IPS-18a (cell line): ENCODE measurements around the gene CSMD2.

Experiments
- H3K27ac ChIP-seq: one replicate; pipeline ENCODE4 v1.5.1; 2013; ENCODE audit warnings: low read length
- H3K27me3 ChIP-seq: one replicate; pipeline ENCODE4 v1.6.1; 2013; ENCODE audit warnings: mild to moderate bottlenecking, low read length; ENCODE audit not compliant: control insufficient read depth, insufficient read depth
- H3K36me3 ChIP-seq: one replicate; pipeline ENCODE4 v1.6.1; 2013; ENCODE audit warnings: low read depth, low read length; ENCODE audit not compliant: control insufficient read depth
- H3K4me1 ChIP-seq: one replicate; pipeline ENCODE4 v1.6.1; 2013; ENCODE audit warnings: low read depth, low read length; ENCODE audit not compliant: control insufficient read depth
- H3K4me3 ChIP-seq: one replicate; pipeline ENCODE4 v1.5.1; 2013; ENCODE audit warnings: low read length
- H3K9ac ChIP-seq: one replicate; pipeline ENCODE4 v1.6.1; 2013; ENCODE audit warnings: mild to moderate bottlenecking, low read length, moderate library complexity
- H3K9me3 ChIP-seq: one replicate; pipeline ENCODE4 v1.6.1; 2013; ENCODE audit warnings: low read depth, low read length; ENCODE audit not compliant: control insufficient read depth

Gene CSMD2

GRCh38 chr1:33634806-33635205, 530.2 kb downstream of the CSMD2 start:
- Histone ChIP-seq H3K9me3 (no peaks in the 10 kb centered on the region), H3K27me3 (peaks cover 14% of the 10 kb centered on the region), H3K27ac (no peak overlapping the region), H3K9ac (no peak overlapping the region), H3K4me1 (peaks cover 15% of the 10 kb centered on the region), H3K4me3 (no peak overlapping the region), H3K36me3 (no peaks in the 10 kb centered on the region)

- H3K27ac ChIP-seq, result no peak overlapping the region
- H3K9me3 ChIP-seq, result no peaks in the 10 kb centered on the region
- H3K9ac ChIP-seq, result no peak overlapping the region
- H3K36me3 ChIP-seq, result no peaks in the 10 kb centered on the region
- H3K27me3 ChIP-seq, result peaks cover 14% of the 10 kb centered on the region
- H3K4me3 ChIP-seq, result no peak overlapping the region
- H3K4me1 ChIP-seq, result peaks cover 15% of the 10 kb centered on the region
Measured at GRCh38 chr1:33634143-33634542, 530.9 kb downstream of the CSMD2 start.

- Histone ChIP-seq H3K4me3 (no peak overlapping the region), H3K9ac (no peak overlapping the region), H3K4me1 (peaks cover 15% of the 10 kb centered on the region), H3K9me3 (no peaks in the 10 kb centered on the region), H3K27ac (no peak overlapping the region), H3K27me3 (peaks cover 14% of the 10 kb centered on the region), H3K36me3 (no peaks in the 10 kb centered on the region)
Measured at GRCh38 chr1:33633019-33633801, 531.8 kb downstream of the CSMD2 start.

GRCh38 chr1:33630686-33631085, 534.3 kb downstream of the CSMD2 start:
- Histone ChIP-seq H3K9me3 (no peaks in the 10 kb centered on the region), H3K36me3 (no peaks in the 10 kb centered on the region), H3K27me3 (peaks cover 14% of the 10 kb centered on the region)

GRCh38 chr1:33626801-33627200, 538.2 kb downstream of the CSMD2 start:
- H3K4me3 ChIP-seq, result no peak overlapping the region
- no peak overlapping the region for H3K27ac ChIP-seq
- no peaks in the 10 kb centered on the region for H3K9me3 ChIP-seq

More at GRCh38 chr1:33630686-33631085, 534.3 kb downstream of the CSMD2 start:
- H3K9ac ChIP-seq, result no peak overlapping the region
- peaks cover 7% of the 10 kb centered on the region for H3K4me1 ChIP-seq
- H3K4me3 ChIP-seq, result no peak overlapping the region
- H3K27ac ChIP-seq, result no peak overlapping the region

GRCh38 chr1:33624991-33625870, 539.8 kb downstream of the CSMD2 start:
- Histone ChIP-seq H3K9ac (no peak overlapping the region), H3K4me3 (no peak overlapping the region), H3K9me3 (no peaks in the 10 kb centered on the region), H3K27me3 (no peaks in the 10 kb centered on the region), H3K27ac (no peak overlapping the region), H3K36me3 (peaks cover 10% of the 10 kb centered on the region), H3K4me1 (no peaks in the 10 kb centered on the region)

More at GRCh38 chr1:33626801-33627200, 538.2 kb downstream of the CSMD2 start:
- no peaks in the 10 kb centered on the region for H3K4me1 ChIP-seq
- no peaks in the 10 kb centered on the region for H3K27me3 ChIP-seq
- no peak overlapping the region for H3K9ac ChIP-seq
- peaks cover 5% of the 10 kb centered on the region for H3K36me3 ChIP-seq

GRCh38 chr1:33624261-33624990, 540.6 kb downstream of the CSMD2 start:
- Histone ChIP-seq H3K9me3 (no peaks in the 10 kb centered on the region), H3K9ac (no peak overlapping the region), H3K27me3 (no peaks in the 10 kb centered on the region)

GRCh38 chr1:33623811-33624210, 541.2 kb downstream of the CSMD2 start:
- Histone ChIP-seq H3K27me3 (no peaks in the 10 kb centered on the region), H3K4me1 (no peaks in the 10 kb centered on the region), H3K27ac (no peak overlapping the region), H3K9me3 (no peaks in the 10 kb centered on the region), H3K36me3 (peaks cover 10% of the 10 kb centered on the region), H3K9ac (no peak overlapping the region), H3K4me3 (no peak overlapping the region)

More at GRCh38 chr1:33624261-33624990, 540.6 kb downstream of the CSMD2 start:
- no peaks in the 10 kb centered on the region for H3K4me1 ChIP-seq
- no peak overlapping the region for H3K27ac ChIP-seq
- peaks cover 10% of the 10 kb centered on the region for H3K36me3 ChIP-seq
- no peak overlapping the region for H3K4me3 ChIP-seq

GRCh38 chr1:33622757-33623156, 542.3 kb downstream of the CSMD2 start:
- no peaks in the 10 kb centered on the region for H3K4me1 ChIP-seq

GRCh38 chr1:33618636-33619035, 546.4 kb downstream of the CSMD2 start:
- no peaks in the 10 kb centered on the region for H3K9me3 ChIP-seq
- no peaks in the 10 kb centered on the region for H3K4me1 ChIP-seq
- H3K9ac ChIP-seq, result no peak overlapping the region
- no peak overlapping the region for H3K27ac ChIP-seq
- no peak overlapping the region for H3K4me3 ChIP-seq
- H3K27me3 ChIP-seq, result no peaks in the 10 kb centered on the region
- H3K36me3 ChIP-seq, result peaks cover 16% of the 10 kb centered on the region

More at GRCh38 chr1:33622757-33623156, 542.3 kb downstream of the CSMD2 start:
- Histone ChIP-seq H3K9ac (no peak overlapping the region), H3K27ac (no peak overlapping the region), H3K9me3 (no peaks in the 10 kb centered on the region), H3K27me3 (no peaks in the 10 kb centered on the region), H3K36me3 (peaks cover 10% of the 10 kb centered on the region), H3K4me3 (no peak overlapping the region)

GRCh38 chr1:33617451-33617850, 547.6 kb downstream of the CSMD2 start:
- no peaks in the 10 kb centered on the region for H3K27me3 ChIP-seq
- H3K9ac ChIP-seq, result no peak overlapping the region

More at GRCh38 chr1:33617451-33617850, 547.6 kb downstream of the CSMD2 start:
- no peak overlapping the region for H3K27ac ChIP-seq
- no peak overlapping the region for H3K4me3 ChIP-seq
- peaks cover 11% of the 10 kb centered on the region for H3K36me3 ChIP-seq
- H3K9me3 ChIP-seq, result no peaks in the 10 kb centered on the region
- H3K4me1 ChIP-seq, result no peaks in the 10 kb centered on the region
